Activated gamma-delta T cell treated with Interleukin-2 at 50 U/mL for 16 hours (primary cell): Measurements from ENCODE around the gene MOB3B.
A peak's percentile ranks its signal among the peaks of the same experiment; 100 is the strongest.

Source experiments
- DNase-seq: peaks from one replicate; pipeline ENCODE4 v3.0.0-alpha.2; 2020

MOB3B gene

DNA sequence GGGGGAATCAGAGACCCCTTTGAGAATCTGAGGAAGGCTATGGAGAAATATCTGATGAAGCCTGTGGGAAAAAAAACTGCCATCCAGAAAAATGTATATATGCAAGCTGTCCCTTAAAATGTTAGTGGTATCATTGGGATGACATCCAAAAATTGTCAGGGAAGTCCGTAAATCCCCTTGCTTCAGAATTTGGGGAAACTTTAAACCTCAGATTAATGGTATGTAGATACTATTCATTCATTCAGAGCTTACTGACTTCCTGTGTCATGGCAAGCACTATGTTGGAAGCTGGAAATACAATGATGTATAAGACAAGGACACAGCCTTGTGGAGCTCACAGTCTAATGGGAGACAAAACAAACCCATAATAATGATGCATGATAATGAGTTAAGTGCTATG, 10.9 kb upstream of the MOB3B start:
- DNase-seq: no peak

DNA sequence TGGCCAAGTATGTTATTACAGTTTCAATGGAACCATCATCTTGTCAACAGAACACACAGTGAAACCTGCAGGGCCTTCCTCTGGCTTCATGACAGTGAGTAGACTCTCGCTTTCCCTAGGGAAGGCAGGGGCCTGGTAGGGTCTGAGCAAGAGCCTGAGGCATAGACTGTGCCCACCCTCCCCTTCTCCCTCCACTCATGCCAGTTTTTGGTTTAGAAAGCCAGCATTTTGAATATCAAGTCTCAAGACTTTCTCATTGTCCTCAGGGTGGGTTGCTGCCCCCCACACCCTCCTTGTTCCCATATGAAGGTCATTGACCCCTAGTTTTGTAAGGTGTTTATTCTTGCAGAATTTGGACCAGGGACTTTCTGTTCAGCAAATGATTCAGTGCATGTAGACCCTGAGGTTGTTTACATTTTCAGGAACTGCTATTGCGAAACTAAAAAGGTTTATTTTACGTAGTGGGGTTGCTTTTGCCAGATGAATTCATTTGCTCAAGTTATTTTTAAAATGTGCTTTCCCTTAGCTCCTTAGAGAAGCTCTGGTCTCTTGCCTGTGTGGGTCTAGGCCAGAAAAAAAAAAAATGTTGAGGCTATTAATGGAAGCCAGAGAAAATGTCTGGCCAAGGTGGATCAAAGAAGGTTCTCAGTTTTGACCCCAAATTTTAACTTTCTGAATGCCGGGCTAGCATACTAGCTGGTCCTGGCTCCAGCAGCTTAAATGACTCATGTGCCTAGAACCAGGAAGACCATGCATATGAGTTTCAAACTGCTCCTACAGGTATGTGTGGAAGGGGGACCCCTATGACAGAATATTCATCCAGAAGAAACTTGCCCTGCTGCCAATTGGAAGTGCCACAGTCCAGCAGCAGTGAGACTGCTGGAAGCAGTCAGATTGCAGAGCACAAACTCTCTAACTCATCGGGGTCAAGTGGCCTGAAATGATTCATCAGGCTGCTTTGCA, 10.1 kb upstream of the MOB3B start:
- DNase-seq: no peak

DNA sequence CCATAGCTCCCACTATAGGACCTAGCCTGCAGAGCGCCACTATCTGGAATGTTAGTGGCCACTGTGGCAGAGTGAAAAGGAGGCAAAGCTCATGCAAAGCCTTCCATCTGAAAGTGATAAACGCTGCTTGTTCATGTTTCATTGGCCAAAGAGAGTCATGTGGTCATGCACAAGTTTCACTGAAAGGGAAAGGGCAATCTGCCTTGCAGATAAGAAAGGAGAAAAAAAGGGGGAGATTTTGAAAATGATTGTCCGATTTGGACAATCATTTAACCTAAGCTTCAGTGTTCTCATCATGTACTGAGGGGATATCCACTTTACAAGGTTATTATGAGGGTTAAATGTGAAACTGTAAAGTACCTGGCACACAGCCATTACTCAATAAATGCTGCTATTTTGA, 9.0 kb upstream of the MOB3B start:
- no peak for DNase-seq

DNA sequence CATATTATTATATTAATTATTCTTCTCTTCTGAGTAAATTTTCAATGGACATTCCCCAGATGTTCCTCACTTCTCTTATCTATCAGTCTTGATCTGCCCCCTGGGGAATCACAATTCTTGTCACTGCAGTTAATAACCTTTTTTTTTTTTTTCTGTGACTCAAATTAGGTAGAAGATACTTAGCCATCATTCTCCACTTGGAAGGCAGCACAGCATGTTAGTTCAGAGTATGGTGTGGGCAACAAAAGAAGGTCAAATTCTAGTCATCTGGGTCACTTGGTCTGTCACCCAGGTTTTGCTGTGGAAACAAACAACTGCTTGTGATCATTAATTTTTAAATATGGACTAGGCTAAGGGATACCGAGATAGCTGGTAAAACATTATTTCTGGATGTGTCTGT, 8.1 kb upstream of the MOB3B start:
- DNase-seq: no peak

DNA sequence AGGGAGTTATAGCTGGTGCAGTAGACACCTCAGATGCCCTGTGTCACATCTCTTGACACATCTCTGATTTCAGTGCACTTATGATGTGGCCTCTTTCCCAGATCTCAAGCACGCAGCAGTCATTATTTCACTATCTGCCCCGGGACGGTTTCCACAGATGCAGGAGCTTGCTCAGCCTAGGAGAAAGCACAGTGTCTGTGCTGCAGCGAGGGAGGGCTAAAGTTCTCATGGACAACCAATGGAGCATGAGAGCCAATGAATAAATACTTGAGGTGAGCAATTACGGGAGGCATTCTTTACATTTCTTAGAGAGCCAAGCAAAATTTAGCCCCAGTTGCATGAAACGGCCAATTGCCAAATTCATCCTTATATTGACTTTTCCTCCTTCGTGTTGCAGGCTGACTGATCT, 7.4 kb upstream of the MOB3B start:
- DNase-seq: no peak

DNA sequence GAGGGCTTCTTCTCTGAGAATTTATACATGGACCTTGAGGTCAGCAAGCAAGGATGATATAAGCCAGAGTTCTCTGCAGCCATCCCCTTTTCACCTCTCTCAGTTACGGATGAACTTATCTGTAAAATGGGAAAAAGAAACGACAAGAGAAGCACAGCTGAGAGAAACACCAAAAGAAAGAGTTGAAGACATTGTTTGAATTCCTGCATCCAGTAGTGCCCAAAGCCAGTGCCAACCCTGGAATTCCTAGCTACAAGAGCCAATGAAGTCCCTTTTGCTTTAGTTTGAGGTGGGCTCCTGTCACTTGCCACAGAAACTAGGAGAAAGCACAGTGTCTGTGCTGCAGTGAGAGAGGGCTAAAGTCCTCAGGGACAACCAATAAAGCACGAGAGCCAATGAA, 6.6 kb upstream of the MOB3B start:
- no peak for DNase-seq

DNA sequence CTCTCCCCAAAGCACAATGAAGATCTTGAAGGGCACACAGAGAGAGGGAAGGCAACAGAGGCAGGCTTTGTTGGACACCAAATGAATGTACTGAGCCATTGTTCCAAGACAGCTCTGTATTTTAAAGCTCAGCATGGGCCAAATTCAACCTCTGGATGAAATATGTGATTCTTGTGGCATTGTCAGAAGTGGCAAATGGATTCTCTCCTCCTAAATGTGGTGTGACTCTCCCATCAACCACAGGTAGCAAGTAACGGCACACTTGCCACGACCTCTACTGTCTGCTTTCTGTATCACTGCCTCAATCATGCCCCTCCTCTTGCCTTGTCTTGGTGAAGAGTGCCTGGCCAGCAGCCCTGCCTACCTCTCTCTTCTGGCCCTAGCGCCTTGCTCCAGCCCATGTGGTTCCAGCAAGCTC, 6.1 kb upstream of the MOB3B start:
- DNase-seq: no peak

DNA sequence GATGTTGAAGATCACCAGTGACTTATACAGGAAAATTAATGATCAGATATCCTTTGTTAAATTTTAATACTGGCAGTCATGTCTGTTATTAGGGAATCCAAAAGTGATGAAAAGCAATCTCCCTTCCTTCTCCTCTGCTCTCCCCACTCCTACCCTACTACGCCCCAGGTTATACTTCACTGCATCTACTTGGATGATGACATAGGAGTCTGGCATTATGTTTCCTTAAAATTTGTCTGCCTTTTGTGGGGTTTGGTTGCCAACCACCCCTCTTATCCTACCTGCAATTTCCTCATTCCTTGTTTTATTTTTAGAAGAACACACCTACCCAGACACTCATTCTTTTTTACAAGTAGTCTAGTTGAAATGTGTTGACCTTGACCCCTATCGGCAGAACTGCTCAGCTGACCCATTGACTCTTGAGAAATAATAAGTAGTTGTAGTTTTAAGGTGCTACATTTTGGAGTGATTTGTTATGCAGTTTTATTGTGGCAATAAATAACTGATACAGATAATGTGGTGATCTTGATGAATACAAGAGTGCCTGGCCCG, 5.1 kb upstream of the MOB3B start:
- DNase-seq: no peak

DNA sequence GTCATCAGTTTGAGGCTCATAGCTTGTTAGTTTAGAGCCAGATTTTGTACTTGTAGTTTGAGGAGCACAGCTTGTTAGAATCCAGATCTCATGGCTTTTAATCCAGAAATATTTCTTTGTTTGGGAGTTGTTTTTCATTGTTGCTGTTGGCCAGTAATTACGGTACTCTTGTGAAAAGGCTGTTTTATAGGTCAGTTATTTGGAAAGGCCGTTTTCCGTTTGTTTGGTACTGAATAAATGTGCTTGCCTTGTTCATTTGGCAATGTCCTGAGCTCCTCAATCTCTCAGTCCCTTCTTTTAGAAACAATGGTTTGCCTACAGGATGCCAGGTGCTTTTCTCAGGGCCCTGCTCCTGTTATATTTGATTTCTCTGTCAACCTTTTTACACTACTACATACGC, 4.5 kb upstream of the MOB3B start:
- no peak for DNase-seq

DNA sequence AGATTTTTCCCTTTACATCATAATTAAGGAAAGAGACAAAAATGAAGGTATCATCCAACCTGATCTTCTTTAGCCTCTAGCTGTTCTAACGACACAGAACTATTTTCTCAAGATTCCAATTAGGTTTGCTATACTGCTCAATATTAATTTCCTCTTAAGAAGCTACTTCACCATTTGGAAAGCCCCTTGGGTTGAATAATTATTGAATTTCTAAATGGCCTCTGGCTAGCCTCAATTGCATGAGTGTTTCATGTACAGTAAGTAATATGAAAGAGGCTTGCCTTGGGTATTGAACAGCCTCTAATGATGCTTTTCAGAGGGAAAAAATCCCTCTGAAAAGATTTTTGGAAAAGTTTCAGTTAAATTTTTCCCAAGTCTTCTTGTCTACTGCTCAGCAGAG, 3.7 kb upstream of the MOB3B start:
- DNase-seq: no peak

DNA sequence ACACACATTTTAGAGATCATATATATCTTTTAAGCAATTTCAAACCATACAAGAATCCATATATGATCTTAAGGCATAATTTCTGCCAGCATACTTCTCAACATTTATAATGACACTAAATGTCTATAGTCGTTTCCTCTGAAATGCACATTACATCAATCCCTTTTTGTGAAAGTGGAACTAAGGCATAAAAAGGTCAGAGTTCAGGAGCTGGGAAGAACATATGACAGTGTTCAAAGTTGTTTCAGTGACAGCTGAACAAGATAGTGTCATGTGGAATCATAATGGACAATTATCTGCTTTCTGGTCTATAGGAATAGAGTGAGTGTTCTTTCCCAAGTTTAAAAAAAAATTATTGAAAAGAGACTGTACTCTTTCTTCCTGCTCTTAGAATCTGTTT, 2.4 kb upstream of the MOB3B start:
- DNase-seq: no peak

DNA sequence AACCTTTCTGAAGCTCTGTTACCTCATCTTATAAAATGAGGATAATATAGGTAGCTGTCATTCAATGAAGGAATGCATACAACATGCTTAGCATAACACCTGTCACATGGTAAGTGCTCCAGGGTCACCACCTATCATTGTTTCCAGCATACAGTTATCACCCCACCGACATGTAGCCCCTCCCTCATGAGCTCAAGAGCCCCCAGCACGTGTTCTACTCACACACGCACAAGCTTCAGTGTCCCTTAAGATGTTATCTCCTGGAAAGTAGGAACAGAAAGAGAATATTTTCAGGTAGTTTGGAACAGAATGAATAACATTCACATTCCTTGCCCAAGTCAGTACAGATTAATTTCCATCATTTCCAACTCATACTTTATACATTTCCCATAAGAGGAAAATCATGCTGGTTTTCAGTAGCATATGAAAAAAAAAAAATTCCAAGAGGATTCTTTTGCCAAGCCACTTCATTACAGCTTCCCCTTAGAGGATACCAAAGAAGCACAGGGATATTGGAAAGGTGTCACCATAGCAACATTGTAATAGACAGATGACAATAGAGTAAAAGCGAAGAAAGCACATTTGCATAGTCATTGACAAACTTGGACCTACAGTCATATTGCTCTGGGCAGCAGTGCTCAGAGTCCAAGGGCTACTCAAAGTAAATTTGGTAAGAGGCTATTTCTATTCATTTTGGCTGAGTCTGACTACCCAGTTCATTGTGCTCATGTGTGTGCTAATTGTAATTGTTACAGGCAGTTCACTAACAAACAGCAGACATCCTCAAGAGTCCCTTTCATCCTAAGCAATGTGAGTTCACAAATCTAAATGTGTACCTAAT, 1.5 kb upstream of the MOB3B start:
- no peak for DNase-seq

DNA sequence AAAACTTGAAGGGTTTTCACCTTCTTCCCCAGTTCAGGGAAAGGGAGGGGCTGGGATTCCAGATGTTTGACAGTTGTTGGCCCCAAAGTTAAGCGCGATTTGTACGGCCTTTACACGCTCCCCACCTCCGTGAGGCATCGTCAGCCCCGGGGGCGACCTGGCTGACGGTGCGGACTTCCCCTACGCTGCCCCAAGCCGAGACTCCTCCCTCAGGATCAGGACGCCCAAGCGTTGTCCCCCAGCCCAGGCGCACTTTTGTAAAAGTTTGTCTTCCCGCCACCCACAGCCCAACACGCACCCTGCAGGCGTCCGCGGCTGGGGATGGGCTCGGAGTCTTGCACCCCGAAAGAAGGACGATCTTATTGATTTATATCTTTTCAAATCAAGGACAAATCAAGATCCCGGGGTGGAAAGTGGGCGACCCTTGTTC, 713 bp downstream of the MOB3B start:
- DNase-seq: peak; percentile 14

DNA sequence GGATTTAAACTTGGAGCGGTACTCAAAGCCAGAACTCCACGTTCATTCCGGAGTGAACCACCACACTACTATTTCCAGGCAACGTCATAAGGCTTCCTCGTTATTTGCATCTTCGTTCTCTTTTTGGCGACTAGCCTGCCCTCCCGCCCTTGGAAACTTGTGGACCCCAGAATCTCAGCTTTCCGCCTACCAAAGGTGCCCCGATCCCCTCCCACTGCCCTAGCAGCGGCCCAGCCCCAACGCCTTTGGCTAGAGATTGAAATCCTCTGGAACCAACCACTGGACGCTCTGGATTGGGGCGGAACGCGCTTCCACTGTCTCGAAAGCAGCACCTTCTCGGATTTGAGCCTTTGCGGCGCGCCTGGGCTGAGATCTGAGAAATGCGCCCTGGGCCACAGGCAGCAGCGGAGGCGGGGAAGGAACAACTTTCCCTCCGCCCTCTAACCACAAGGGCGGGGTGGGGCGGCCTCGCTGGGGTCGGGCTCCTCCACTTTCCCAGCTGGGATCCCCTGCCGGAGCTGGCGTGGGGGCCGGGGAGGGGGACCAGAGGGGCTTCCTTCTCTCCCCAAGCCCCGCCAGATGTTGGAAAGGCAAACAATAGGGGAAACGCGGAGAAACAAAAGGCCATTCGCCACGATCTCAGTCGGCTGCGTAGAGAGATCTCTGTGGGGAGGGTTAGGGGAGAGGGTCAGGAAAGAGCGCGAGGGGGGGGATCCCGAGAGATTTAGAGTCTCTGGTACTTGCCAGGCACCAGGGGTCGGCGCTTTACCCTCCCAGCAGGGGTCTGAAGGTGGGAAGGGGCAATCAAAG, 1.3 kb downstream of the MOB3B start:
- DNase-seq: peak; percentile 34

DNA sequence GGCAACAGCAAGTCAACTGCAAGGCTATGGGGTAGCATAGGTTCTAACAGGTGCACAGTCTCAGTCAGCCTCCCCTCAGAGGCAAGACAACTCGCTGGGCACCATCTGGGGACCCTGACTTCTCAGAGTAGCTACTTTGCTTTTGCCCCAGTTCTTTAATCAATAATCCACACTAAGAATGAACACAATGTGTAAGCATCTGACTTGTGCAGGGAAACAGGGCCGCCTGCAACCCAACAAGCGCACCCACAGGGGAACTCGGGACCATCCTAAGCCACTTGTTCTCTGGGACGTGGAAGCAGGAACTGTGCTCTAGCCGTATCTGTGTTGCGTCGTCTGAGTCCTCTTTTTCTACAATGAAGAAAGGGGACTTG, 1.9 kb downstream of the MOB3B start:
- no peak for DNase-seq

DNA sequence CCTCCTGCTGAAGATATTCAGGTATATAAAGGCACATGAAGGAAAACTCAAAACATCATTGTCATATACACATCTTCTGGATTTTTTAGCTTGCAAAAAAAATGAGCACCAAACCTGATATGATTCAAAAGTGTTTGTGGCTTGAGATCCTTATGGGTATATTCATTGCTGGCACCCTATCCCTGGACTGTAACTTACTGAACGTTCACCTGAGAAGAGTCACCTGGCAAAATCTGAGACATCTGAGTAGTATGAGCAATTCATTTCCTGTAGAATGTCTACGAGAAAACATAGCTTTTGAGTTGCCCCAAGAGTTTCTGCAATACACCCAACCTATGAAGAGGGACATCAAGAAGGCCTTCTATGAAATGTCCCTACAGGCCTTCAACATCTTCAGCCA, 5.4 kb downstream of the MOB3B start, which contains the start of gene IFNK:
Gene IFNK (plus strand): TSS at position 55 of the 400 bp plus-strand sequence. CDS start 47 bp downstream, at position 102.
- no peak for DNase-seq

DNA sequence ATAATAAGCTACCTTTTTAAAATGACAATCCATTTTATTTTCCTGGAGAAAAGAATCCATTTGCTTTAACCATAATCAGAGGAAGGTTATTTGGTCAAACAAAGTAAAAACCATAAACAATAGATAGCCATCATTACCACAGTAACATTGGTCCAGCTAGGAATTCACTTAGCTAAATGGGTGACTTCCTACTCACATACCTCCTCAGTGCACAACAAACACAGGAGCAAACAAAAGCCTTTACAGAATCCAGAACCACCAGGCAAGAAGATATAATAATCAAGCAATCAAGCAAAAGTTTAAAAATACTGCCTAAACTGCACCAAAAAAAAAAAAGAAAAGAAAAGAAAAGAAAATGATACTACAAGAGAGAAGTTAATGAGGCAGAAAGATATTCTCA, 6.5 kb downstream of the MOB3B start:
- no peak for DNase-seq

DNA sequence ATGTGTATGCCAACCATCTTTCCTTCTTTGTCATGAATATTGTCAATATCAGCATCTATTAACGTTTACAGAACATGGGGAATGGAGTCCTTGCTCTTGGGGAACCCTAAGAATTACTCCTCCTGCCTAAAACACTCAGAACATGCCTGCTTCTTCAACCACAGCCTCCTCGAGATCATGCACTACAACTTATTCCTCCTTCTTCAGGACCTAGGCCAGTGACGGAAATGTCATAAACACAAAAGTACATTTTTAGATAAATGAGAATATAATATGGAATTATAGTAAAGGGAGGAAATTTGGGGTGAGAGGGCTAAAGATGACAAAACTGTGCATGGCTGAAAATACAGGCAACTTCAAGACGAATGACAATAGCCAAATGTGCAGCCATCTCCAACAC, 8.6 kb downstream of the MOB3B start:
- no peak for DNase-seq

DNA sequence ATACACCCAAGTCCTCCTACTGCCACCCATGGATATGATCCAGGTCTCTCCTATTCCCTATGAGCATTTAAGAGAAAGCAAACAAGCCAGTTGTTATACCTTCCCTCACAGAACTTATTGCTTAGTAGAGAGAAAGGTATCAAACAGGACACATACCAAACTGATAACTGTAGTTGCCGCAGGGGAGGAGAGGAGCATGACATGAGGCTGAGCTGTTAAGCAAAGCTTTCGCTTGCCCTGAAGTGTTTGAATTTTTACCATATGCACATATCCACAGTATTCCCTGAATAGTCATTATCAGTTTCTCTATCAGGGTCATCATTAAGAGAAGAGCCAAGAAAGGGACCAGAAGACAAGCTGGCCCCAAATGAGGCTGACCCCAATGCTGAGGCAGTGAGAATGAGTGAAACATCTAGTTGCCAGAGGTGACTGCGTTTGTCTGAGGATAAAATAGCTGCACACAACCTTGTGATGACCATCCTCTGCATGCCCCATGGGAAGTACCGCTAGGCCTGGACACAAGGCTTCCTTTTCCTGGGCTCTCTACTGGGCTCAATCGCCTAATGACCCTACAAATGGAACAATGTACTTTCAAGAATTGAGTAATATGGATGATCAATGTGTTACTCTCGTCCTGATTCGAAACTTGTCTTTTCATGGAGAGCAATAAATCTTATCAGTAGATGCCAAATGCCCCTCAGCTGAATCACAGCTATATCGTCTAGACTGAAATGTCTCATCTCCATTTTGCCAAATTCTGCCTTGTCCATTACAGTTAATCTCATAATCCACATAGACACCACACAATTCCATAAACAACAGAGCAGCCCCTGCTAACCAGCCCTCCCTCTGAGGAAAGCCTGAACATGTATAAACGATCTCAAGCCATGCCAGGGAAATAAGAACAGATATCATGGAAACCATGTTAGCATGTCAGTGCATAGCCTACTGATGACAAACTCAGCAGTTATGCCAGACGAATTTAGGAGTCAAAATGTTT, 9.8 kb downstream of the MOB3B start:
- no peak for DNase-seq

DNA sequence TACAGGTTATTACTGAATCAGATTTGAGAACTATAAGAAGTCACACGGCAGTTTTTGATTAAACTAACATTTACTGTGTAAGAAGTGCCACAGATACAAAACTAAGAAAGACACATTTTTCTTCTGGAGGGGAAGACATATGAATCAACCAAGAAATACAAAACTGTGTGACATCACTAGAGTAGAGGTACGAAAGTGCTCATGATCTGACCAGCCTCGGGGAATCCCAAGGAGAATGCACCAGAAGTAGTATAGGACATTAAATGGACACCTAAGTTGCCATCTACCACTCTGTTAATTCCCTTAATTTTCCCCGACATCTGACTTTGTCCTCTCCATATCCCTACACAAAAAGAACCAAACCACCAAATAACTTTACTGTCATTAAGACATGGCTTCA, 10.8 kb downstream of the MOB3B start:
- no peak for DNase-seq

DNA sequence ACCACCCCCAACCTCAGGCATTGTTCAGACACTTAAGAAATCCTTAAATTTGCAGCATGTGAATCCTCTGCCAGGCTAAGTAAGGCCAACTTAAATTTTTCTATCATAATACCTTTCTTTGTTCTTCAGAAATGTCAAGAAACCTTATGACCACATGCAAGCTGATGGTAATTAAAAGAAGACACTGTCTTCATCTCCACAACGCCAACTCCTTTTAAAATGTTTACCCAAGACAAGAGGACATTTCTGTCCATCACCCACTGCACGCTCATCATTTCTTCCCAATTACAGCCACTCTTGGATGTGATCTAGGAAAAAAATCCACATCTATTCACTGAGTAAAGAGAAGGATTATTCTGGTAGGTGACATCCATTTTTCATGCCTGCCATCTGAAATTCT, 11.6 kb downstream of the MOB3B start:
- no peak for DNase-seq
